HT1080 (cell line): ENCODE measurements around the gene GSN. TPM values are rescaled to one million over a fixed set of nuclear protein-coding genes. Genes with fewer than 3 reads are reported as not detected.
A peak's percentile ranks its signal among the peaks of the same experiment; 100 is the strongest.

ENCODE experiments used
- DNase-seq: peaks from one replicate; pipeline ENCODE4 v3.0.0-alpha.2; 2015; ENCODE audit warnings: low read depth
- total RNA-seq: library from RNA; depleted of rRNA; stranded (reverse); fragments of >200 nt; shearing (Covaris generic); gene quantifications from 2 replicates; pipeline ENCODE4 v1.2.3, GENCODE V29; 2014

The GSN gene
- total RNA-seq, 1 experiment from 2014 or later: 75.8 TPM

DNA sequence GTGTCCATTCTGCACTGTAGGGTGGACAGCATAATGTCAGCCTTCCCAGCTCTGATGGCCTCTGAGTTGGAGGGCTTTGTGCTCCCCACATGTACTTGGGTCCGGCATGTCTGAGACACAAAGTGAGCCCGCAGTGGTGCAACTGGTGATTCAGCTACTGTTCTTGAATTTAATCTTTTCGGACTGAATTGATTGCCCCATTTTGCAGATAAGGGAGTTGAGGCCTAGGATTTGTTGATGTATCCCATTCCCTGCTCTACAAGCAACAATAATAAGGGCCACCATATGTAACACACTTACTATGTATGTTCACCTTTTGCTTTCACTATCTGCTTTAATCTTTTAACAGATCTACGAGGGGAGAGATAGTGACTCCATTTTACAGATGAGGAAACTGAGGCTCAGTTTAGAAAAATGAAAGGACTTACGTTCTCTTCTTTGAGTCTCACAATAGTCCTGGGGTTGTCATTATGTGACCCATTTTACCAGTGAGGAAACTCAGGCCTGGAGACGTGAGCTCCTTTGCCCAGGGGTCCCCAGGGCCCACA, 4.5 kb downstream of the GSN start:
- no peak for DNase-seq

- no peak for DNase-seq
Measured at GRCh38 chr9:121273064-121273775, 5.3 kb downstream of the GSN start.

- DNase-seq: no peak
Measured at GRCh38 chr9:121274851-121275250, 6.9 kb downstream of the GSN start.

DNA sequence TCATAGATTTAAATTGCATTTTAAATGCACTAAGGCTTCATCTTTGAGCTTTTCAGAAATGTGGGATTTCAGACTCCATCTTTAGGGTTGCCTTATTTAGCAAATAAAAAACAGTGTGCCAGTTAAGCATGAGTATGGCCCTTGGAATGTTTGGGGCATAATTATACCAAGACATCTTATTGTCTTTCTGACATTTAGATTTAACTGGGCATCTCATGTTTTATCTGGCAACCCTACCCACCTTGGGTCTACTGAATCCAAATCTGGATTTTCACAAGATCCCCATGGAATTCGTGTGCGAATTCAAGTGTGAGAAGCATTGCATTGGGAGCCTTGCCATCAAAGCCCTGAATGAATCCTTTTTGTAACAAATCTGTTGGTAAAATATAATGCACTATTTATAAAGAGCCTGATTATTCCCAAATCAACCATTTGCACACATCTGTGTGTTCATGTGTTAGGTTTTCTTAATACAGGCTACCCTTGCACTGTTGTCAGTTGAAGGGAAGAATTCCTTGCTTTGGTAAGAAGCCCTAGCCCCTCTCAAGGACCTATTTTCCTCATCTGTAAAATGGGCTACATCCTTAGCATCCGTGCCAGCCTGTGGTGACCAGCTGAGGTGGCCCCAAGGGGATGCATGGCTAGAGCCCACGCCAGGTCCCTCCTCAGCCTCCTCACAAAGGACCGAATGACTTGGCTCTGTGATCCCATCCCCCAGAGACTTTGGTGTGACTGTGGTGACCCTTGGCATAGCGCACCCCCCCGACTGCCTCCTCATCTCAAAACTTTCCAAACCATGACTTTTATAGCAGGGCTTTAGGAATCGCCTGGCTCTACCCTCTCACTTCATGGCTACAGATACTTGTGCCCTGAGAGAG, 8.1 kb downstream of the GSN start:
- DNase-seq: no peak

DNA sequence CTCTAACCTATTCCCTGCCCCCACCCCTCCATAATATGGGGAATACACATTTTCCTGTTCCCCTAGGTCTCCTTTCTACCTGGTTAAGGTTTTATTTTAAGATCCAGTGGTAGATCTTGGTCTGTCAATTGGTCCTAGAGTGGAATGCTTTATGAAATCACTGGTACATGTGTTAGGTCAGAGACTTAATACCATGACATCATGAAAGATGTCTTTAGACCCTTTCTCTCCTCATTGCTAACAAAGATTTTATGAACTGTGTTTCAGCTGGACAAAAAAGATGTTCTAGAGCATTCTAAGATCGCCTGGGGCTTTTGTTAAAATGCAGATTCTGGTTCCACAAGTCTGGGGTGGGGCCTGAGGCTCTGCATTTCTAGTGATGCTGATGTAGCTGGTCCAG, 9.1 kb downstream of the GSN start:
- DNase-seq: no peak

DNA sequence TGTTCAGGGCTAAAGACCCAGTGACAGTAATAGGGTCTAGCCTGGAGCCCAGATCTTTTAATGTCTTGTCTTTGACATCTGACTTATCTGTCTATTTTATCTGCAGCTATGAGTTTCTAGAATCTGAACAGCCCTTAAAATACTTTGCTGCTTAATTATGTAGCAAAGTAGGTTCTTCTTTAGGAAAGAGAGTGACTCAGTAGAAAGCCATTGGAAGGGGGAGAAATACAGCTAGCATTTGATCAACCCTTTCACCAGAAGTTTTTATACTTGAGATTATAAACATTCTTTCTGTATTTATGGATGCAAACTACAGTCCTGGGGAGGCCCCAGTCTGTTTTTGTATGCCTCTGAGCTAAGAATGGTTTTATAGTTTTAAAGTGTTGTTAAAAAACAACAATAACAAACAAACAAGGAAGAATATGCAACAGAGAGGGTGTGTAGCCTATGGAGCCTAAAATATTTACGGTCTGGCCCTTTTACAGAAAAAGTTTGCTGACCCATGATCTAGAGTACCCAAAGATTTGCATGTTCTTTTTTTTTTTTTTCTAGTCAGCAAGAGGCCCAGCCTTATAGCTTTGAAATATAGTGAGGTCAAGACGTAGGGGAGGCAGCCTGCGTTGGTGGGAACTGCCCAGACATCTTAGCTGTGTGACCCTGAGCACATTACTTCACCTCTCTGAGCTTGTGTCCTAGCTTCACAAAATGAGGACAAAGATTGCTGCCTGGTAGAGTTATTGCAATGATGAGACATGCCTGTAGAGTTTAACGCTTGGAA, 9.7 kb downstream of the GSN start:
- DNase-seq: no peak

DNA sequence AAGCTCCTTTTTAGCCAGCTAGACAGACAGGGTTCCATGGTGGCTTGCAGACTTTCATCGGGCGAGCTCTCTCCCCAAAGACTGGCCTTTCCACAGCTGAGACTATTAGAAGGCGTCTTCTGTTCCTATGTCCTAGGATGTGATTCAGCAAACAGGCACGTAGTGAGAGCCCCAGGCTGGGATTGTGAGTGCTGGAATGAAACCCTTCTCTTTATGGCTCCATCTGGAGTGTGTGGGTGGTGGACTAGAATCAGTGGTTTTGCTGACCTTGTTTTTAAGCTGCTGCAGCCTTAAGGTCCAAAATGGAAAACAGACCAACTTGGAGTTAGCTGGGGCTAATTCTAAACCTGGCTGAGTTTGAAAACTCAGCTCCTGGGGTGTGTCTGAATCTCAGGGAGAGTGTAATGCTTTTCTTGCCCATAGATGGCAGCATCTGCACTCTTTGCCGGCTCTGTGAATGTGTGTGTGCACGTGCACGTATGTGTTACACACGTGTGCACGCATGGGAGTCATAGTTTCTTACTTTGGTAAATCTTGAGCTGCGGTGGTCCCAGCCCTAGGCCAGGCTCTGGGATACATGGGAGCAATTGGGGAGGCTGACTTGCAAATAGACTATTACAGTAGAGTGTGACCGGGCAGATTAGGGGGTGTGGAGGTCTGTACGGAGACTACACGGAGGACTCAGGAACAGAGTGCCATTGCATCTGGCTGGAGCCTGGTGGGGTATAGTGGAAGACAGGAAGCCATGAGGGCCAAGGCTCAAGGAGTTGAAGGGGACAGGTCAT, 10.7 kb downstream of the GSN start:
- peak; percentile 94 for DNase-seq

- DNase-seq: no peak
Measured at GRCh38 chr9:121279776-121280388, 11.9 kb downstream of the GSN start.

DNA sequence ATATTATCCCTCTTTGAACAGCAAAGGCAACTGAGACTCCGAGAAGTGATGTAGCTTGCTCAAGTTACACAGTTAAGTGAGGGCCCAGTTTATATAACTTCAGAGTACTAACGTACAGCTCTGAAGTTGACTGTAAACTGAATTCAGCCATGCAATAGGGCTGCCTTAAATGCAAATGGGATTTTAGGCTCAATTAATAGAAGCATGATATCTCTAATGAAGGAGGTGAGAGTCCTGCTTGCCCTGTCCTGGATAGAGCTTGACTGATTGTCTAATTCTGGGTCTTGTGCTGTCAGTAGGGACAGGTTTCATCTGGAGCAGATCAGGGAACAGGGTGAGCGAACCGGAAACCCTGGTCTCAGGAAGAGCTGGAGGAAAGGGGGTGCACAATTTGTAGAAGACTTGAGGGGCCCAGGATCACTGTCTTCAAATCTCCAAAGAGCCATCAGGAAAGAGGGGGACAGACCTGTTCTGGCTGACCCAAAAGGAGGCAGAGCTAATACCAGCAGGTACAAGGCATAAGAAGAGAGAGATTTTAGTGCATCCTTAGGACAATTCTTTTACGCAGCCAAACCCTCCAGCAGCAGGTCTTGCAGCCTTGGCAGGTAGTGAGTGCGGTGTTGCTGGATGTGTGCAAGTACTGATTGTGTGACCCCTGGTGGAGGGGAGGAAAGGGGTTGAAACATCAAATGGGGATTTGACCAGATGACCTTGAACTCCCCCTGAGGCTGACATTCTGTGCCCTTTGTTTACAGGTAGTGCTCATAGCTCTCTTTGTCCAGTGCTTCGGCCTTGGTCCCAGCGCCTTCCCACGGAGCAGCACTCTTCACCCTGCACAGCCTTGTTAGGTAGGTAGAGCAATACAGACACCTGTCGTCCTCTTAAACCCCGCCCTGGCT, 13.0 kb downstream of the GSN start:
- DNase-seq: no peak

DNA sequence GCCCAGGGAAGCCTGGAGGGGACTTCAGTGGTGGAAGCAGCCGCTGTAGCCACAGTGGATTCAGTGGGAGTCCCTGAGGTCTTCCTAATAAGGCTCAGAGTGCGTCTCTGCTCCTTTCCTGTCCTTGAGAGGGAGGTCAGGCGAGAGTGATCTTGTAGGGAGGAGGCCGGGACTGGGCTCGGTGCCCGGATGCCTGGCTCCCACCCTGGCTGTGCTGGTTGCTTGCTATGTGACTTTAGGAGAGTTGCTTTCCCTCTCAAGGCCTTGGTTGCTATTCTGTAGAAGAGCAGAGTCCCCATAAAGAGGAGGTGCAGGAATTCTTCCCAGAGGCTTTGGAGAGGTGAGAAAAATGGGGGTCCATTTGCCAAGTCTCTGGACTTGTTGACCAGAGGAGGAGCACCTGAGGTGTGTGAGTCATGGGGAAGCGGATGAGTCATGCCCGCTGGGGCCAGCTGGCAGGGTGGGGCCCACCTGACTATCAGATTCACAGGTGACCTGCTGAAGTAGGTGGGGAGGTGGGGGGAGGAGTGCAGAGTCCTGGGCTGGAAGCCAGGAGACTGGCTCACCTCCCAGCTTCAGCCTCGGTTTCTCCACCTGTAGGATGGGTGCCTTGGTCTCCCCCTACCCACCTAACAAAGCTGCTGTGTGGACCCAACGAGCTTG, 13.8 kb downstream of the GSN start:
- DNase-seq: peak; percentile 85

- no peak for DNase-seq
Measured at GRCh38 chr9:121282277-121283079, 14.5 kb downstream of the GSN start.

DNA sequence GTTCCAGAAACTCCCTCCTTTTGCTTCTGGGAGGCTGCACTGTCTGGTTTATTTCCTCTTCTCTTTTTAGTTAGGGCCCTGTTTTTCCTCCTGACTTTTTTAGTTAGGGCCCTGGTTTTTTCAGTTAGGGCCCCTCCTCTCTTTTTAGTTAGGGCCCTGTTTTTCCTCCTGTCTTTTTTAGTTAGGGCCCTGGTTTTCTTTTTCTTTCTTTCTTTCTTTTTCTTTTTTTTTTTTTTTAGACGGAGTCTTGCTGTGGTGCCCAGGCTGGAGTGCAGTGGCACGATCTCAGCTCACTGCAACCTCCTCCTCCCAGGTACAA, 15.1 kb downstream of the GSN start:
- DNase-seq: no peak

GRCh38 chr9:121283856-121284732, 16.1 kb downstream of the GSN start:
- DNase-seq: no peak

DNA sequence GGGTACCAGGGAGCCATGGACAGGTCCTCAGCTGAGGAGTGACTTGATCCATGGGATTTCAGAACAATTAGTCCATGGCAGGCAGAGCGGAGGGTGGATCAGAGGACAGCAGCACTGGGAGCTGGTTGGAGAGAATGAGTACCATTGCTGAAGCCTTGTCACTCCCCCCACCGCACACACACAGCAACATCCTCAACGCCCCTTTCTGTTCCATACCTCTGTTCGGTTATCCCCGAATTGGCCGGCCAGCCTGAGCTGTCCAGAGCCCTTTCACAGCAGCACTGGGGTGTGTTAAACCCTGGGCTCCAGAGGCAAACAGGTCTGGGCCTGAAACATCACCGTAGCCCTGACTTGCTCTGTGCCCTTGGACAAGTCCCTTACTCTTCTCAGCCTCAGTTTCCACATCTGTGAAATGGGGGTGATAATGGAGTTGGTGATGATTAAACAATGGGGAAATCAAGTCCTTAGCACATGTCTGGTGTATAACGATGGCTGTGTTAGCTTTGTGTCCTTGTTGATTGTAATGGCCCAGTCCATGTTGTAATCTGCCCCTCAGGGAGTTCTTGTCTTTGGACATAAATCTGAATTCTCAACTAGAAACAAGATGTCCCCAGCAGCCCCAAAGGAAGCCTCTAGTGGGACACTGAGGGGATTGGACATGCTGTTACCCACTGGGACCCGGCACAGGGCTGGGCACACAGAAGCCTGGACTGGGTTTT, 16.9 kb downstream of the GSN start:
- no peak for DNase-seq

- DNase-seq: peak; percentile 80
Measured at GRCh38 chr9:121285835-121286687, 18.1 kb downstream of the GSN start.

GRCh38 chr9:121286688-121286972, 18.7 kb downstream of the GSN start:
- no peak for DNase-seq
